Left ventricle myocardium inferior (tissue), 1 donor: ENCODE results near the gene STRN3. TPM values are rescaled to one million over a fixed set of nuclear protein-coding genes. Genes with fewer than 3 reads are reported as not detected.

ENCODE experiments used
- DNase-seq: peaks from one replicate; pipeline ENCODE4 v3.0.0-alpha.2; 2020
- H3K27ac ChIP-seq: fragments of 200-600 bp; replicated peaks from 2 replicates; pipeline ENCODE4 v1.8.0; 2021
- H3K27me3 ChIP-seq: fragments of 200-600 bp; 2 replicates; pipeline ENCODE4 v1.8.0; 2021; ENCODE audit warnings: low read depth
- H3K36me3 ChIP-seq: fragments of 200-600 bp; 2 replicates; pipeline ENCODE4 v1.8.0; 2021
- H3K4me1 ChIP-seq: fragments of 200-600 bp; 2 replicates; pipeline ENCODE4 v1.8.0; 2021
- H3K4me3 ChIP-seq: fragments of 200-600 bp; 2 replicates; pipeline ENCODE4 v1.8.0; 2021; ENCODE audit warnings: mild to moderate bottlenecking, moderate library complexity
- H3K9me3 ChIP-seq: fragments of 200-600 bp; replicated peaks from 2 replicates; pipeline ENCODE4 v1.8.0; 2021
- intact Hi-C: fragments of 100-400 bp; cut with micrococcal nuclease; formaldehyde crosslinking; loops from one replicate; pipeline ENCODE4 v1.11.0; 2022
- total RNA-seq: library from RNA; stranded (reverse); fragmentation: NEBNext Ultra II Directional; extraction: Animal tissue kit (Norgen Biotek cat#: 25700); gene quantifications from one replicate; pipeline ENCODE4 v1.2.1, GENCODE V29; 2021
- TF ChIP-seq, protein P1 (sequence below): fragments of 200-600 bp; IDR thresholded peaks from 2 replicates; pipeline ENCODE4 v1.8.0; 2021; ENCODE audit warnings: antibody characterized with exemption, mild to moderate bottlenecking, borderline replicate concordance
- donor health status: DM: no; HTN: yes; CAD: no; lungs with severe emphysema.

STRN3 gene
- total RNA-seq, 1 donor from 2014 or later, result 48.7 TPM

DNA sequence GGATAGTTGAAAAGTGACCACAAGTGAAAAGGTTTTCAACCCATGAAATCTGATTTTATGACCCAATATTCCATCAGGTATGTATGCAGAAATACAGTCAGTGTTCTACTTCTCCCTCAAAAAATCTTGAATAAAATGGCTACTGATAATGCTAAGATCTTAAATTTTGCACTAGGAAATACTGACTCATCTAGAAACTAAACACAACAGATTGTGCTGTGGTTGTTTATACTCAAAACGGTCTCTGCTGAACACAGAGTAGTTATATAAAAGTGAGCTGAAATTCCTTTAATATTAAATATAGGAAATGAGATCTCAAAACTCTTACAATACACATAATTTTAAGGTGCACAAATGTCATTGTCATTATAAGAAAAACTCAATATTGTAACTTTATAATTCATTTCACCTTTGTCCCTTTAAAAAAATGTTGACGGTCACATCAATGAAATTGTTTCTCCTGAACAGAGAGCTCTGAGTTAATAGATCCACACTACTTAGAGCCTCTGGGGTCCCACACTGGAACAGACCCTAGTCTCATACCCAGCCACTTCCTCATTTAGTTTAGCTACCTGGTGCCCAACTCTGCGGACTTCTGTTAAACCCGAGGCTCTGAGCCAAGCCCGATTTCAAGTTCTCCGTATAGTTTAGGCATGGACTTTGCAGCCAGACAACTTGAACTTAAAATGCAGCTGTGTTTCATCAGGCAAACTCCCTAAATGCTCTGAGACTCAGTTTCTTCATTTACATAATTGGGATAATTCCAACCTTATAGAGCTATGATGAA, 142.5 kb downstream of the STRN3 start:
- H3K27me3 ChIP-seq, result no peaks in the 10 kb centered on the region
- intact Hi-C loops, result no loop called here

DNA sequence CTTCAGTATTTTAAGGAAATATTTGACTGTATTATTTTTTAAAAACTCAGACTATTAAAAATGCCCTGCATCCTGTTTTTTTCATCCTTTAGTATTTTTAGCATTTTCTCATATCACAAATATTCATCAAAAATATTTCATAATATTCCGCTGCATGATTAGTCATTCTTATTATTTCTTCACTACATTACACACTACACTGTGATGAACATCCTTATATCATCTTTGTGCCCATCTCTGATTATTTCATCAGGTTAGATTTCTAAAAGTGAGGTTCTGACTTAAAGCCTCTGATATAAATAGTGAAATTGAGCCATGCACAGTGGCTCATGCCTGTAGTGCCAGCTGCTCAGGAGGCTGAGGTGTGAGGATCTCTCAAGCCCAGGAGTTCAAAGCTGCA, 143.7 kb downstream of the STRN3 start:
- Histone ChIP-seq H3K4me3 (no peak overlapping the region), H3K36me3 (no peaks in the 10 kb centered on the region), H3K9me3 (no peaks in the 10 kb centered on the region), H3K4me1 (no peaks in the 10 kb centered on the region), H3K27ac (no peak overlapping the region), H3K27me3 (peaks cover 10% of the 10 kb centered on the region)
- TF ChIP-seq, protein P1, sequence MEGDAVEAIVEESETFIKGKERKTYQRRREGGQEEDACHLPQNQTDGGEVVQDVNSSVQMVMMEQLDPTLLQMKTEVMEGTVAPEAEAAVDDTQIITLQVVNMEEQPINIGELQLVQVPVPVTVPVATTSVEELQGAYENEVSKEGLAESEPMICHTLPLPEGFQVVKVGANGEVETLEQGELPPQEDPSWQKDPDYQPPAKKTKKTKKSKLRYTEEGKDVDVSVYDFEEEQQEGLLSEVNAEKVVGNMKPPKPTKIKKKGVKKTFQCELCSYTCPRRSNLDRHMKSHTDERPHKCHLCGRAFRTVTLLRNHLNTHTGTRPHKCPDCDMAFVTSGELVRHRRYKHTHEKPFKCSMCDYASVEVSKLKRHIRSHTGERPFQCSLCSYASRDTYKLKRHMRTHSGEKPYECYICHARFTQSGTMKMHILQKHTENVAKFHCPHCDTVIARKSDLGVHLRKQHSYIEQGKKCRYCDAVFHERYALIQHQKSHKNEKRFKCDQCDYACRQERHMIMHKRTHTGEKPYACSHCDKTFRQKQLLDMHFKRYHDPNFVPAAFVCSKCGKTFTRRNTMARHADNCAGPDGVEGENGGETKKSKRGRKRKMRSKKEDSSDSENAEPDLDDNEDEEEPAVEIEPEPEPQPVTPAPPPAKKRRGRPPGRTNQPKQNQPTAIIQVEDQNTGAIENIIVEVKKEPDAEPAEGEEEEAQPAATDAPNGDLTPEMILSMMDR, result no peak
- DNase-seq, result no peak
- intact Hi-C loops, result no loop called here

More for the DNA sequence above, 142.5 kb downstream of the STRN3 start:
- no peaks in the 10 kb centered on the region for H3K4me1 ChIP-seq
- H3K9me3 ChIP-seq, result no peaks in the 10 kb centered on the region
- H3K27ac ChIP-seq, result no peak overlapping the region
- DNase-seq, result no peak
- TF ChIP-seq, protein P1, result no peak
- no peak overlapping the region for H3K4me3 ChIP-seq
- no peaks in the 10 kb centered on the region for H3K36me3 ChIP-seq

DNA sequence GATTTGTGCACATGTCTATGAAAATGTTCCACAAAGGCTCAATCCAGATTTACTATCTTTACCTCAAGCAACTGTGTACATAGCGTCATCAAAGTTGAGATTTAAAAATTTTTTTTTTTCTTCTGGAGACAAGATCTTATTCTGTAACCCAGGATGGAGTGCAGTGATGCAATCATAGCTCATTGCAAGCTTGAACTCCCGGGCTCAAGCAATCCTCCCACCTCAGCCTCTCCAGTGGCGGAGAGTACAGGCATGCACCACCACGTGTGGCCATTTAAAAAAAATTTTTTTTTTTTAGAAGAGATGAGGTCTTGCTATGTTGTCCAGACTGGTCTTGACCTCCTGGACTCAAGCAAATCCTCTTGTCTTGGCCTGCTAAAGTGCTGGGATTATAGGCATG, 149.5 kb downstream of the STRN3 start:
- H3K4me1 ChIP-seq, result peaks cover 19% of the 10 kb centered on the region
- H3K36me3 ChIP-seq, result no peaks in the 10 kb centered on the region
- H3K27me3 ChIP-seq, result peaks cover 65% of the 10 kb centered on the region
- H3K4me3 ChIP-seq, result no peak overlapping the region
- no peaks in the 10 kb centered on the region for H3K9me3 ChIP-seq
- intact Hi-C loops, result no loop called here
- no peak overlapping the region for H3K27ac ChIP-seq
- no peak for DNase-seq
- TF ChIP-seq, protein P1, result no peak

DNA sequence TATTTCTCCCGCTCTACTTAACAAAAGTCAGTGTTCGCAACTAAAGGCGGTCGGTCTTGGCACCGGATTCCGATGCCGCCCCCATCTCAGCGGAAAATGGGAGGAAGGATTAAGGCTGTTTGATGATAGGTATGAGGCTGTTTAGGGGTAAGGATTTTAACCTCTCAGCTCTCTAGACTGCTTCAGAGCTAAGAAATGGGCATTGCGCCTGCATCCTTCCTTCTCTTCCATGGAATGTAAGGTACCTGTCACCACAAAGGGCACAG, 150.5 kb downstream of the STRN3 start:
- TF ChIP-seq, protein P1, result no peak
- Histone ChIP-seq H3K27ac (no peak overlapping the region), H3K36me3 (no peaks in the 10 kb centered on the region), H3K27me3 (peaks cover 75% of the 10 kb centered on the region), H3K4me1 (peaks cover 19% of the 10 kb centered on the region), H3K9me3 (no peaks in the 10 kb centered on the region), H3K4me3 (no peak overlapping the region)
- DNase-seq, result no peak
- intact Hi-C loops, result no loop called here

GRCh38 chr14:30874999-30875787, 151.0 kb downstream of the STRN3 start:
- H3K27me3 ChIP-seq, result peaks cover 80% of the 10 kb centered on the region
- TF ChIP-seq, protein P1, result no peak
- H3K4me3 ChIP-seq, result peak overlapping the region; percentile 76
- intact Hi-C loops, result no loop called here
- no peaks in the 10 kb centered on the region for H3K36me3 ChIP-seq
- no peak overlapping the region for H3K27ac ChIP-seq
- peaks cover 19% of the 10 kb centered on the region for H3K4me1 ChIP-seq
- no peak for DNase-seq
- H3K9me3 ChIP-seq, result no peaks in the 10 kb centered on the region
